OCI-LY7 (cell line): ENCODE data around the gene HOXA3.

Experiments used
- CTCF ChIP-seq: fragments of 200-600 bp; sonication (generic); conservative IDR thresholded peaks from 2 replicates; pipeline ENCODE4 v1.5.1; 2014; ENCODE audit warnings: mild to moderate bottlenecking, antibody characterized with exemption, low read length, moderate library complexity, mixed read lengths
- EZH2phosphoT487 ChIP-seq: fragments of 200-600 bp; sonication (generic); IDR thresholded peaks from 2 replicates; pipeline ENCODE4 v1.6.1; 2018; ENCODE audit warnings: low read depth, borderline replicate concordance, mild to moderate bottlenecking, mixed run types, antibody characterized with exemption, low read length, moderate library complexity, mixed read lengths

GRCh38 chr7:27171637-27172314, 19.4 kb upstream of the HOXA3 start:
- TF ChIP-seq CTCF = no peak
- TF ChIP-seq EZH2phosphoT487 = no peak
